NCI-H2107 treated with DMSO at 0.1 percent for 48 hours (cell line): ENCODE data around the gene VDR.

ENCODE experiments used
- DNase-seq: peaks from one replicate; lab custom pipeline; 2025; ENCODE audit not compliant: unreplicated experiment; lab: John Stamatoyannopoulos, UW

Gene VDR

DNA sequence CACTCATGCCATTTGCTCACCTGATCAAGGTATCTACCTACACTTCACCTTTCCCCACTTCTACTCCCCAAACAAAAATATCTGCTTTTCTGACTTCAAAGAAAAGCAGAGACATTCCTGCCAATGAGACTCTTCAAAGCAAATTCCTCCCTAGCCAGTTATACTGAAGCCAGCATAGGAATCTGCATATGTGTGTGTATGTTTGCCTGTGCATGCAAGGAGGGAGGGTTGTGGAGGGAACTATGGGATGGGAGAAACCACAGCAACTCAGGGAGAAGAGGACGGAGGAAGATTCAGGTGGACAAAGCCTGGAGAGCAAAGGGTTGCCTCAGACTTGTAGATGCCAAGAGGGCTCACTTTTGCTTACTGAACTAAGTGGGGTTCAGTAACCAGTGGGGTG is 26.4 kb upstream of the VDR start:
- no peak for DNase-seq

DNA sequence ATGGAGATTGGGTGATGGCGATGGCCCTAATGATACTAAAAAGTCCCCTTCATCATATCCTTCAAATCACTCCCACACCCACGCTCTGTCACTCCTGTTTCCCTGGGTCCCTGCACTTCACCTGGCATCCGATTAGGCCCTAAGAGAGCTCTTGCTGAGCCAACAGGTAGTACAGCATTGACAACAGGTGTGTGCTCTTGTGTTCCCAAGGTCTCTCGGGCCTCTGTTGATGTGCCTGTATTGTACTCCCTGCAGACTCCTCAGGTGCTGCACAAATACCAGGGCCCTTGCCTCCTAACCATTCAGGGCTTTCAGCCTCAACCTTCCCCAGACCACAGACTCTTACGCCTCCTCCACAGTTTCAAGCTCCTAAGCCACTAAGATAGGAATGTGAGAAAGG is 25.8 kb upstream of the VDR start:
- DNase-seq: no peak

DNA sequence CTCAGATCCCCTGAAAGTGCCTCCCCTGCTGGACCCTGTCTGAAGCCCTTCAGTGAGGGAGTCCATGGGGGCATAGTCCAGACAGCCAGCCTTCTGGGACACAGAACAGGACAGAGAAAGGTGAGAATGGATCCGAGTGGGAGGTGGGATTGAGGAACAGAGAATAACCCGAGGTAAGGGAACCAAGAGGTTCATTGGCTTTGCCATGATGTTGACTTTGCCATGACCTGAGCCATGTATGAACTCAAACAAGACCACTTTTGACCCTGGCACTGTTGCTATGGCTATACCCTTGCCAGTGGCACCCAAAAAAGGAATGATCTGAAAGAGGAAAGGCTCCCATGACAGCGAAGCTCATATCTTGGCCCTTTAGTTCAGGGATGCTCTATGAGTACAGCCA is 22.6 kb upstream of the VDR start:
- DNase-seq: no peak

DNA sequence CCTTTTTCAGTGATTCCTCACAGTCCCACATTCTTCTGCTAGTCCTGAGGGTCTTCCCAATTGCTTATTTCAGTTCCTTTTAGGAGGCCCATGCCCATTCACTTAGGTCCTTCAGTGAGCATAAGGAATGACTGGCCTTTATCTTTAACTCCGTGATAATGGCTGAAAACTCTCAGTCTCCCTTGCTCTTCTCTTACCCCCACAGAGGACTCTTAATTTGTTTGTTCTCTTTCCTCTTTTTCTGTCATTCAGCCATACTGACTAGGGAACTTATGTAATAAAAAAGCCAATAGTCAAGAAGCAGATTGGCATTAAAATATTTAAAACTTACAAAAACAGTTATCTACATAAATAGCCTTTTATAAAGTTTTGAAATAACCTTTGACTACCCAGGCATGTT is 17.1 kb upstream of the VDR start:
- no peak for DNase-seq

DNA sequence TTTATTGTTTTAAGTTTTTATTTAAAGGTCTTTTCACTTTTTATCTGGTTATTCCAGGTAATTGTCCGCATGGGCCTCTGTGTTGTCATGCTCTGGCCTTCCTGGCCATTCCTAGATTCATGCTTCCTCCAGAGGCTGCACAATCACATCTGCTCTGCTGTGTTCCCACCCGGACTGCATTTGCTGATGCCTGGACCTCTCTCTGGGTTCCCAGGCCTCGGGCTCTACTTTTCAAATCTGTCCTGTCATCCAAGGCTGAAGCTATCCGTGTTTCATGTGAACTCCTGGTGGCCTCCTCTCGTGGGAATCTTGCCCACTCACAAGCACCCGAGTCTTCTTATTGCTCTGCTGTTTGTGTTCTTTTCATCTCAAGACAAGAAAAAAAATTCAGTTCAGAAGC is 16.1 kb upstream of the VDR start:
- no peak for DNase-seq

DNA sequence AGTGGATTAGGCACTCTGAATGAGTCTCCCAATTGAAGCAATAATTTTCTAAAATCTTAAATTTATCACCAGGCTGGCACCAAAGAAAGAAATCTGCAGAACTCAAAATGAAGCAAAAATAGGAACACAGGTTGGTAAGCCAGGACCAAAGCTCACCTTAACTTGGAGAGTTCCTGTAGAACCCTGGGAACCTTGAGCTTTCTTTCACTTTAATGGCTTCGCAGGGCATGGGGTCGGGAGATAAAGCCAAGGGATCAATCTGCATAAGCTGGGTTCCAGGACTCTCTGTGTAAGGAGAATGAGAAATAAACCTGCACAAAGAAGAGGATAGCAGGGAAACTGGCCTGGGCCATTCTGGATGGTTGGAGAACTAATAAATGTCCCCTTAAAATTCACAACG is 8.3 kb upstream of the VDR start:
- no peak for DNase-seq

DNA sequence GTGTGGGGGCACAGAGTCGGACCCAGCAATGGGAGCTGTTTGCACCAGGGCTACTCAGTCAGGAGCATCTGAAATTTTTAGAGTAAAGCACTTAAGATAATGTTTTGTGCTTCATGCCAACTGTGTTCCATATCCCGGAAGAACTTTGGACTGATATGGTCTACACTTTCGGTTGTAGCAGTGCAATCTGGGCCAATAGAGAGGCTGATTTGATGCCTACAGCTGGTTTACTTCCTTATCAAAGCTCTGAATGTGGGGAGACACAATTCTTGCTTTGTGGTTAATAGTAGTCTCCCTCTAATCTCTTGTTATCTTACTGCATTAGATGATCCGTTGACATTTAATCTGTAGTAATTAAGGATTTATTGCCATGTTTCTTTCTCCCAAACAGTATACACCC is 7.8 kb upstream of the VDR start:
- no peak for DNase-seq

DNA sequence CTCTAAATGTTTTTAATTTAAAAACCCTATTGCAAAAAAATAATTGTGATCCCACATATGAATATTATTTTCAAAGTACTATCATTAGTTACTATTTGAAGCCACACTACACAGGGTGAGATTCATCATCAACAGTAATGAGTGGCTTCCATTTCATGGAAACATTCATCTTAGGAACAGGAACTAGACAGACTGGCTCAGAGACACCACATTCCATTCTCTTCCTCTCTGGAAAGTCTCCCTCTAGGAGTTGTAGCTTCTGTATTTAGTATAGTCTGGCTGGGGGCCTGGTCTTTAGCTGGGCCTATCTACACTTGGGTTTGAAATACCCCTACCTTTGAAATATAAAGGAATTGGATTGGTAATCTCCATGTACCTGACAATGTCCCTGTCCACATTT is 6.2 kb upstream of the VDR start:
- no peak for DNase-seq

DNA sequence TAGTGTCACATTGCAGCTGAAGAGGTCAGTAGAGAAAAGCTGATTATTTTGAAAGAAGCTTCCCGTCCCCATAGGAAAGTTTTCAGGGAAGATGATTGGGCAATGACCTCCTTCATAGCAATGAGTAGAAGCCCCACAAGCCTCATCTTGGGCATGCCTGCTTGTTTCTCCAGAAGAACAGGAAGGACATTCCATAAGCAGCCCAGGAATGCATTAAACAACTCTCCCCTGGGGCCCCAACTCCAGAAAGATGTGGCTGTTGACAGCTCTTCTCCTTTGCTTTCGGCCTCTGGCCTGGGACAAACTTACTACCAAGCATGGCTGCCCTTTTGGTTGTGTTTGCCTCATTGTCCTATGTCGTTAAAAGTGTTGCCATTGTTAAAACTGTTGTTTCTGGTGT is 5.7 kb upstream of the VDR start:
- no peak for DNase-seq

DNA sequence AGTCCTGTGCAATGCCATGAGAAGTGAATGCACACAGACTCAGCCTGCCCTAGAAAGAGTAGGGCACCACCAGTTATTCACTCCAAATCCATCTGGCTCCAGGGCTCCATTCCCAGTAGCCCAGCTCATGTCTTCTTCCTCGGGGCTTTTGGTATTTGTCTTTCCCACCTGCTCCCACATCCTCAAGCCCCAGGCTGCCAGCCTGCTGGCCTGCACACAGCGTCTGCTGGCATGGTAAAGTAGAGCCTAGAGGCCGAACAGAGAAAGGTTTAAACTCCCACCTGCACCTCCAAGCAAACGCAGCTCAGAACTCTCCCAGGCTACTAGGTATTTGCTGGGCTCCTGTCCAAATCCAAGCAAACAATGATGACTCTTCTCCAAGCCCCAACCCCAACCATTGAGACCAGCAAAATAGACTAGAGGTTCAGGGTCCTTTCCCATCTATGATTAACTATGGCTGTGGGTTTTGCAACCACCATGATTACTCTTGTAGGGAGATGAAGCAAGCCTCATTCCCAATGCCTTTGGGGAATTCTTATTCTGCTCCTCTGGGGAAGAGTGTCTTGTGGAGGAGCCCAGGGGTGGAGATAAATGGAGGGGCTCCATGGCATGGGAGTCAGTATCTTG is 5.2 kb upstream of the VDR start:
- DNase-seq: no peak

DNA sequence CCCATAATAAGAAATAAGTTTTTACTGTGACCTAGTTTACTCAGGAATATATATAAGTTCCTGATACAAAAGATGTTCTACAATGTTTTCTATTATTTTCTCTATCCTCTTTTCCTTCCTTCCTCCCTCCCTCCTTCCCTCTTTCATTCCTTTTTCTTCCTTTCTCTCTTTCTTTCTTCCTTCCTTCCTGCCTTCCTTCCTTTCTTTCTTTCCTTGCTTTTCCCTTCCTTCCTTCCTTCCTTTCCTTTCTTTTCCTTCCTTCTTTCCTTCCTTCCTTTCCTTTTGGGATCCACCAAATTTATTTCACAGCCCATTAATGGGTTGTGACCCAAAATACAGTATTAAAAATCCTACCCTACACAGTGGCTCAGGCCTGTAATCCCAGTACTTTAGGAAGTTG is 3.9 kb upstream of the VDR start:
- DNase-seq: no peak

DNA sequence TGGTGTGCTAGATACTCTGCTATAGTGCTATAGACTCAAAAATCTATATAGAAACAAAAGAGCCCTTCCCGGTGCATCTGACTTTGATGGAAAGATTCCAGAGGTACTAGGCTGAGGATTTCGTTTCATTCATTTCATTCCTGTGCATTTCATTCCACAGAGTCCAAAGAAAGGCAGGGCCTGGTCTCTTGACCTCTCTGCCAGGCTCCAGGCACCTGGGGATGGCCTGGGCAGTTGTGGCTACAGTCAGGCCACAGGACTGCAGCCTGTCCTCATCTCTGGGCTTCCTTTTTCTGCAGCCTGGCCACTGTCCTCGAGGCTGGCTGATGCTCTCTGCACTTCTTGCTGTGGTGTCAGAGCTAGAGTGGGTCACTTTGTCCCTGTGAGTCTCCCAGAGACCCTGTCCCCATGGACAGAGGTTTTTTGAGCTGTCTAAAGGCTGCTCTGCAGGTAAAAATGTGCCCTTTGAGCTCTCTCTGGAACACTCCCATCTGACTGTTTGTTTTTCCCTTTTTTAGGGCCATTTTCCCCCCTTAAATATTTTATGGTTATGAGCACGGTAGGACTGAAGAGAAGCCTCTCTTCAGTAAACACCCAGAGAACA is 3.2 kb upstream of the VDR start:
- DNase-seq: no peak

DNA sequence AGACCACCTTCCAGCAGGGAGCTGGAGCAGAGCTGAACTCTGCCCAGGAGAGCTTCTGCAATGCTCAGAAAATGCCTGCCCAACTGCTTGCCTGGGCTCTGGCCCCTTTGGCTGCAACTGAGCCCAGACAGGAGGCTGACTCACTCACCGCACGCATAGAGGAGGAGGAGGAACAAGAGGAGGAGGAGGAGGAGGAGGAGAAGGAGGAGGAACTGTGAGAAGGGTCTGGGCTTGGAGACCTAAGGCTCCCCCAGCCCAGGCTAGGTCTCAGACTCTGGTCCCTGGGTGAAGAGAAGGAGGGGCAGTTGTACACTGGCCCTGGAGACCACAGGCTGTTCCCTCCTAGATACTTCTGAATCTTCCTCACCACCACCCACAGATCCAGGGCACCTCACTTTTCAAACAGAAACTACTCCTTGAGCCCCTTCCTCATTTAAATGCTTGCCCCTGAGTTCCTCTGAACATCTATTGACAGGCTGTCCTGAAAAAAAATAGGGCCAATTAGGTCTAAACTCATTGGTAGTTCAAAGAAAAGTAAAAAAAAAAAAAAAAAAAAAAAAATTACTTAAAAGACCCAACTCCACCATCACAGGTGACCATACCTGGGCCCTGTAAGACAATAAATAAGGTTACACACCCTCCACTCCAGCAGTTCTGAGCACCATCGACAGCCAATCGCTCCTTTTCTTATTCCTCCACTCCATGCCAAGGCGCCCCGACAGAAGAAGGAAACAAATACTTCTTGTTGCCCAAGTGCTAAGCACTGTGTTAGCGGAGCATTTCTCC is 674 bp downstream of the VDR start:
- no peak for DNase-seq

DNA sequence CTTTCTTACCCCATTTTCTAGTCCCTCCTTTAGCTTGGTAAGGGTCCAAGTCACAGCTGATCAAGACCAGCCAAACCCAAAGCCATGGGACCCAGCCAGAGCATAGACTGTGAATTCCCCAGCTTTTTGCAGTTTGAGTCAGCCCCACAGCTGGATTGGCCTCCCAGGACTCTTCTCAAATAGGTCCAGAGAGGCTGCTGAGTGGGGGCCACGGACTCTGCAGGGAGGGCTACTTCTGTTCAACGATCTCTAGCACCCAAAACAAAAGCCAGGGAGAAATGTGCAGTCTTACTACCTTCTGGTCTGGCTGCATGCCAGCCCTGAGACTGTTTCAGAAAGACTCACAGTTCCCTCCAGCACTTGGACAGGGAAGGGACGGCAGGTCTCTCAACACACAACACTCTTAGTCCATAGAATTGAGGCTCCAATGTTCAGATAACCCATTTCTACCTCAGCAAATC is 1.6 kb downstream of the VDR start:
- DNase-seq: no peak

DNA sequence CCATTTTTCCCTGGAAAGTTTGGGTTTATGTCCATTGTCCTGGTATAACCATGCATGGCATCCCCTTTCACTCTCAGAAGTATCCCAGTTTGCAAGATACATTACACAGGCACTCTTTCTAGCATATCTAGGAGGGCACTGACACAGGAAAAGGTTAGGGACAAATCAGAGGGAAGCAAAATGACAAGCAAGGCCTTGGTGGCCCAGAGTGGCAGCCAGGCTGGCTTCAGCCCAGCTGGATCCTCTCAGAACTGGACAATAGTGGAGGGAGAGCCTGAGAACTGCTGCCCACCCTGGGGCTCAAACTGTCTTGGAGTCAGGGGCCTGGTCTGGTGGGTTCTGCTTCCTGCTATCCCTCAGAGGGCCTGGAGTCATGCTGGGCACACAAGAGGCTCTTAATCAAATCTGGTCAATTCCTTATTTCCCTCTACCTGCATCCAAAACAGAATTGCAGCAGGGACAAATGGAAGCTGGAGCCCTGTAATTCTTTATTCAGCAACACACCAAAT is 2.6 kb downstream of the VDR start:
- no peak for DNase-seq

DNA sequence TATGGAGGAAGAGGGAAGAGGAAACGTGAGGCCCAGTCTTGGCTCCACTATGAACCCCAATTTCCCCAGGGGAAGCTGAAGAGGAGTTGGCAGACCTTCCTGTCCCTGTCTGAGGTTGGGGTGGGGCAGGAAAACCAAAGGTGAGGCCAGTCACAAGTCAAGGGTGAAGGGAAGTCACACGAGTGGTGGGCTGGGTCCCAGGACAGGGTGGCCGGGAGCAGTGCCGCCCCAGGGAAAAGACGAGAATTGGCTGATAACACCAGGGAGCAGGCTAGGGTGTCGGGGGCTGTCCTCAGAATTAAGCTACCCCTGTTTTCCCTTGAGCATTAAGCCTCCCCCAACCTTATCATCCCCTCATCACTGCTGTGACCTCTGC is 3.1 kb downstream of the VDR start:
- no peak for DNase-seq

DNA sequence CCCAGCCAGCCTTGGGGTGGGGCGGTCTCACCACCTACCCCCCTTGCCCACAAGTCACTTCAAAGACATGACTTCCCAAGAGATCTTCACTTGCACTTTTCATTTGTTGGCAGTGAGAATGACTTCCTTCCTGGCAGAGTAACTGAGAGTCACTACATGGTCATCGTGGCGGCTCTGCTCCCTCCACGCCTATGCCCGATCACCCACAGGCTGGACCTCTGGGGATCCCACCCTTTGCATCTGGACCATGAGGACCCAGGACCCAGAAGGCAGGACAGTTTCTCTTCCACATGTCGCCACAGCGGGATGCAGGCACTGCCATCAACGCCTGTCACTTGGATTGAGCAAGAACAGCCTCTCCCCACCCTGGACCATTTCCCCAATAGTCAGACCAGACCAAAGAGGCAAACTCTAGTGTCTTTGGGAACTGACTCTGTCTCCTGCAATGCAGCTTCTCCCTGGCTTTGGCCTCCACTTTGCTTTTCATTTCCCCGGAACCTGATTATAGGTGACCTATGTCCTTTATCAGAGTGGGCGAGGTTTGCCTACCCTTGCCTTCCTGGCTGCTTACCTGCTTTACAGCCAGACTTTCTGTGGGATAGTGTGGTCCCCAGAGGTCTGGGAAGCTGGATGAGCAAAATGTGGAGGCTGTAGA is 3.6 kb downstream of the VDR start:
- DNase-seq: no peak

DNA sequence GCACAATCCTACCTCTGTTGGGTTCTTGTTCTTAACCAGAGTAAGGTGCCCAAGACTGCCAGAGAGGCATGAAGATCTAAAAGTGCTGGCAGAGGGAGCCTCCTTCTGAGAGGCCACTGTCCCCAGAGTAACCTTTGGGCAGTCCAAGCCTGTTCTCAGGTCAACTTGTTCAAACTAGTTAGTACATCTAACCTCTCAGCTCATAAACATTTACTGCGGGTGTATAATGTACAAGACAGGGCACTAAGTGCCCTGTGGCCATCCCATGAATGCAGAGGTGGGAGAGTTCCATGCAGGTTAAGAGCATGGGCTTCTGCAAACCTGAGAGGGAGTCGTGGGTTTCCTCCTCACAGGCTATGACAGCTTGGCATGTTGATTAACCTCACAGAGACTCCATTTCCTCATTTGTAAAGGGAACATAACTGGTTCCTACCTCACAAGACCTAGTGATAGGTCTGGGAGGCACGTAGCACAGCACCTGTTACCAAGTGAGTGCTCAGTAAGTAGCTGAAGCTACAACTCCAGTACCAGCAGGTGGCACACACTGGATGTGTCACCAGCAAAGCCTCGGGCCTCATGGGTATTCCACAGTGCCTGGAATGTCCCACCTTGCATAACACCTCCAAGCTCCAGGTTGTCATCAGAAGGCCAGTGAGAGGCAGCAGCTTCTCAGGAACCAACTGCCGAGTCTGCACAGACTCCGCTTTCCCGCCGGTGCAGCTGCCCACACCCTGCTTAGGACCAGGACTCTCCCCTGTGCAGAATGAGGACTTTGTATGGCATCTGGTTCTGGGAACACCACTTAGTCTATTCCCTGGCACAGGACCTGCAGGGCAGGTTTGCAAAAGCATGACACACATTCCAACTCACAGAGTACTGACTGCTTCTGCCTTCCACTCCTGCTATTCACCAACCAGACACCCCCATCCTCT is 4.4 kb downstream of the VDR start:
- no peak for DNase-seq

DNA sequence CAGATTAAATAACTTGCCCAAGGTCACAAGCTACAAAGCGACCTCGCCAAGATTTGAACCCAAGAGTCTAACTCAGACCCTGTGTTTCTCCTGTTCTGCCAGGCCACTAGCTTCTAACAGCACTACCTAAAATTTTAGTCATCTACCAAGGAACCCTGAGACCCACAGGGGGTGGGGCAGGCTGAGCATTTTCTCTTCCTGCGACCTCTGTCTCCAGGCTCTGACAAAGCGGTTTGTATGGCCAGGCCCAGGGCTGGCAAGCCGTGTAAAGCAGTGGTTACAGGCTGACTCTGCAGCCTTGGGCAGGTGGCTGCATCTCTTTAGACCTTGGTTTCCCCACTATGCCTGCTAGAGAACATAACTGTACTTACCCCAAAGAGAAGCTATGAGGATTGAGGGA is 5.3 kb downstream of the VDR start:
- DNase-seq: no peak

DNA sequence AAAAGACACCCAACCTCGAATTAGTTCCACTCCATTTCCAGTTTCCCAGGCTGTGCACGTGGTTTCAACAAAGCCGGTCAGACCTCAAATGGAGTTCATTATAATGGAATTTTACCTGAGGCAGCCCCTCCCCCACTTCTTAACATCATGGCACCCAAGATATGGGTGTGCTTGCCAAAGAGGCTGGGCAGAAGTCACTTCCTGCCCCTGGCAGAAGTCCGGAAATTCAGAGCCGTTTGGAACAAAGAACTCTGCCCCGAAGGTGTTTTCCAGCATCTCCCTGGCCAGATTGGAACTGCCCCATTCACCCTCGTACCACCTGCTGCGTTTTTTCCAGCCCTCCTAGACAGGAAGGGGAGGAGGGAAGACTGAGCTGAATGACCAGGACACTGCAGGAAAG is 8.2 kb downstream of the VDR start:
- DNase-seq: no peak

DNA sequence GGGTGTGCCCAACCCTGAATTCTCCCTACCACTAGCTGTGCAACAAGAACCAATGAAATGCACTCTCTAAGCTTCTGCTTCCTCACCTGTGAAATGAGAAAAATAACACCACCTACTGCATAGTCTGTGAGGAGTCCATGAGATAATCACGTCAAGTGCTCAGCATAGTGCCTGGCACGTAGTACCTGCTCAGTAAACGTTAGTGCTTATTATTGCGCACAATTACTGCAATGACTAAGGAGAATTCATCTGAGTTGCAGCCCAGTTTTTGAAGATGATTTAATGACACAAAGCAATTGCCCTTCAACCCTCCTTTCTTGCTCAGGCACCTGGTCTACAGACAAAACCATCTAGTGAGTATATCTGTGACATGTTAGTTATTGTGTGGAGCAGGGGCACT is 8.8 kb downstream of the VDR start:
- DNase-seq: no peak
